ENCODE measurements around the gene ZFAND3.

GRCh38 chr6:37938909-37939308, 119.4 kb downstream of the ZFAND3 start:
- TF ChIP-seq CTCF (conservative IDR thresholded peaks at IDR 0.05; ENCODE audit: low read depth, low read length) (no peak), POLR2A (IDR thresholded peaks at IDR 0.05; ENCODE audit: low read depth, low read length) (no peak), RFX5 (IDR thresholded peaks at IDR 0.05; ENCODE audit: low read depth, low read length) (no peak), RAD21 (IDR thresholded peaks at IDR 0.05; ENCODE audit: low read length) (no peak), MXI1 (IDR thresholded peaks at IDR 0.05; ENCODE audit: borderline replicate concordance, low read depth, low read length) (no peak), ELK1 (IDR thresholded peaks at IDR 0.05; ENCODE audit: borderline replicate concordance, low read depth, low read length) (no peak), CEBPB (IDR thresholded peaks at IDR 0.05; ENCODE audit: low read depth, low read length) (no peak), MAZ (IDR thresholded peaks at IDR 0.05; ENCODE audit: borderline replicate concordance, low read depth, low read length) (no peak), BHLHE40 (IDR thresholded peaks at IDR 0.05; ENCODE audit: low read depth, low read length) (no peak), FOS (IDR thresholded peaks at IDR 0.05; ENCODE audit: low read depth, low read length) (no peak), SMC3 (IDR thresholded peaks at IDR 0.05; ENCODE audit: low read depth, low read length) (no peak)

All from IMR-90 (cell line).